ENCODE data around the gene MFAP2. TPM values are rescaled to one million over a fixed set of nuclear protein-coding genes. Genes with fewer than 3 reads are reported as not detected.

MFAP2 gene
- total RNA-seq, 1 donor from 2014 or later: 4.8 TPM

DNA sequence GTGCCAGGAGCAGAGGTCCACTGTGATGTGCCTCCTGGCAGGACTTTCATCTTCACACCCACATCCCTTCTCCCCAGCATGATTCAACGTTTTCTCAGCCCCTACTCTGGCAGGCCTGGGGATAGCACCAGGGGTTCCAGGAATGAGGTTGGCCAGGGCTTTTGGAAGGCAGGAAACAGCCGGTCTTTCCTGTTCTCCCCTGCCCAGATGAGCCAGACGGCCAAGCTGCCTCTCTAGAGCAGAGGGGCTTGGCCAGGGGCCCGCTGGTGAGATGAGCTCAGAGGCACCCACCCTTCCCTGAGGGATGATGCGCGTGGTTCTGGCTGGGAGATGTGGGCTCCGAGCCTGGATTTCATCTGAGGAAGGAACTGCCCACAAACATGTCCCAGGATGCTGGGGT lies 4.3 kb upstream of the MFAP2 start:
- DNase-seq (ENCODE audit: low spot score): no peak
- intact Hi-C loops (cut with DNase I): no loop called here

- DNase-seq (ENCODE audit: low spot score): no peak
- intact Hi-C loops (cut with DNase I): no loop called here
Observed at GRCh38 chr1:16983649-16984048, 3.2 kb upstream of the MFAP2 start.

DNA sequence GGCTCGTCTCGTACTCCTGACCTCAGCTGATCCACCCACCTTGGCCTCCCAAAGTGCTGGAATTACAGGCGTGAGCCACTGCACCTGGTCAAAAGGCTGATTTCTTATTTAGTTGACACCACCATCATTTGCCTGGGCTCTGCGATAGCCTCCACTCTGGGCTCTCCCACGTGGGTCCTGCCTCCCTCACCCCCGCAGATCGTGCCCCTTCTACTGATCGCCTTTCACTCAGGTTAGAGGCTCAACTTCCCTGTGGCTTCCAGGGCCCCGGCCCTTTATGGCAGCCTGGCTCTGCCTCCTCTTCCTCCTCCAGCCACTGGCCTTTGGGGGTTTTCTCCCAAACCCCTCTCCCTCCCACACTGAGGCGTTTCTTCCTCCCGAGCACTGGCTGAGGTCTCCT lies 2.5 kb upstream of the MFAP2 start:
- intact Hi-C loops (cut with DNase I): no loop called here

DNA sequence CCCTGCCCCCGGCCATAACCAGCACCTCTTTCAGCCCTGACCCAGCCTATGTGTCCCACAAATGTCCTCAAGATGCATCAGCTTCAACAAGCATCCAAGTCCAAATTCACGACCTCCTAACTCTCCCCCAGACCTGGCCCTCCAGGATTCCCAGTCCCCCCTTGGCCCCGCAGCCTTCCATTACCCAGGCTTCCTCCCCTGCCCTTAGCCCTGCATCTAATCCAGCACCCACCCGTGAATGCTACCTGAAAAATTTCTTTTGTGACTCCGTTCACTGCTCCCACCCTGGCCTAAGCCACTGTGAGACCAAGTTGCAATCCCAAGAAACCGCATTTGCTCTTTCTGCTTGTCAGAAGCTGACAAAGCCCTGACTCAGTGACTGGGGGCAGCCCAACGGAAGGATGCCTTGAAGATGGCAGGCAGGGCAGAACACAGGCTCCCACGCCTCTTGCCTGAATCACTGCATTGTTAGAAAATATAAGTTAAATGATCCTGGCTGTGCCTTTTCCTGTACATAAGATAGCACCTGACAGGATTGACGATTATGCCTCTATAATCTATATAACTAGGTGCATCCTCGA lies 939 bp upstream of the MFAP2 start:
- intact Hi-C loops (cut with DNase I): no loop called here
- DNase-seq (ENCODE audit: low spot score): no peak

More for the DNA sequence above, 2.5 kb upstream of the MFAP2 start:
- DNase-seq (ENCODE audit: low spot score): no peak

GRCh38 chr1:16979475-16980327 lies 719 bp downstream of the MFAP2 start:
- intact Hi-C loops (cut with DNase I): no loop called here
- DNase-seq (ENCODE audit: low spot score): no peak

DNA sequence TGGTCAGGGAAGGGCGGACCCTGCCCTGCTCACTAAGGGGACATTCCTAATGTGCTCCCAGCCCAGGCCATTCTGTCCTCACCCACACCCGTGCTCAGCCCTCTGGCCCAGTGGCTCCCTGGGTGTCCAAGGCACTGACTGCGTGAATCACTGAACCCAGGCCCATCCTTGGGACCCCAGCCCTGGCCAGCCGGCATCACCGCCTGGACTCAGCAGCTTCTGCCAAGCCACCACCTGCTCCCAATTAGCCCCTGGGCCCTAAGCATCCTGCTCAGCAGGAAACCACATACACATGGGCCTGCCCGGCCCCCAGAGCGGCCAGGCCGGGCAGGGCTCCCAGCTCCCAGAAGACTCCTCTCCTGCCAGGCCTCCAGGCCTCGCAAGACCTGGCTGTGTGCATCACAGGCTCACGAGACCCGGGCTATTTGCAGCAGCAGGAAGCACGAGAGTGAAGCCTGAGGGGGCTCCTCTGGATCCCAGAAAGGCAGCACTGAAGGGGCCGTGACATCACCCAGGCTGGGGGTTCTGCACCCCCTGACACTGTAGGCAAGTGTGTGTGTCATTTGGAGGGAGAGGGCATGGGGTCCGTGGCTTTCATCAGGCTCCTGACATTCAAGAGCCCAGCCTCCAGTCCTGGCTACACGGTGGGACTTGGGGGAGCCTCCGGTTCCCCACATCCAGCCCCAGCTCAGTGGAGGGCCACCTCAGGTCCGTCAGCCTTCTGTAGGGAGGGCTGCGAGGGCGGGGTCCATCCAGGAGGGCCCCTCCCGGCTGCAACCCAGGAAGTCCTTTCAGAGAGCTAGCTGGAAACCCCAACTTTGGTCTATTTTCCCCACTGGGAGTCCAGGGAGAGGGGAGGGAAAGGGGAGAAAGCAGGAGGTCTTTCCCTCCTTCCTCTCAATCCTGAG lies 1.6 kb downstream of the MFAP2 start:
- intact Hi-C loops (cut with DNase I): no loop called here
- DNase-seq (ENCODE audit: low spot score): no peak

- intact Hi-C loops (cut with DNase I): no loop called here
- DNase-seq (ENCODE audit: low spot score): no peak
Observed at GRCh38 chr1:16978139-16978538, 2.3 kb downstream of the MFAP2 start.

DNA sequence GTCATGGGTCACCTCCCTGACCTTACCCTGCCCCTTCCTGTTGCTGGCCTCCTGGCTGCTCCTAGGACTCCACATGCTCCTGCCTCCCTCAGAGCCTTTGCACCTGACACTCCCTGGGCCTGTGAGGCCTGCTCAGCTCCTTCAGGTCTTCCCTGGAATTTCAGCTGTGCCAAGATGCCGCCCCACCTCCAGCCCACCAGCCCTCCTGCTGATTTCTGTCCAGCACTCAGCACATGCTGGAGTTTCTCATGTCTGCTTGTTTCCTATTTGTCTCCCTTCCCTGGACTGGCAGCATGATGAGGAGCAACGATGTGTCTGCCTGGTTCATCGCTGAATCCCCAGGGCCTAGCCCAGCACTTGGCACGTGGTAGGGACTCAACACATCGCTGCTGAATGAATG lies 3.0 kb downstream of the MFAP2 start:
- no peak for DNase-seq (ENCODE audit: low spot score)
- intact Hi-C loops (cut with DNase I): no loop called here

- intact Hi-C loops (cut with DNase I): no loop called here
Observed at GRCh38 chr1:16976966-16977365, 3.5 kb downstream of the MFAP2 start.

DNA sequence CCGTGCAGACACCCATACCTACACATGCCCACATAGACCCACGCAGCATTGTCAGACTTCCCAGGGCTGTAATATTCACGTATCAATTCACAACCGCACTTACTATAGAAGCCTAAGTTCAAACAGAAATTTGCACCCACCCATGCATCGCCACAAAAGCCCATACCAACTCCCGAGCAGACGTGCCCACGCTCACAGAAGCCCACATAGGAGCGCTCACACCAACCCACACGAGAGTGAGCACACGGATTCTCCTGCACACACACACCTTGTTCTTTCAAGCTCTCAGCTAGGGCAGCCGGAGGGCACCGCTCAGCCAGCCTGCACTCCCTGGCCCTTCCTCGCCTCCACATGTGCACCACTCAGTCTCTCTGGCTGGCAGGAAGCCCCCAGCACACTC lies 4.6 kb downstream of the MFAP2 start:
- intact Hi-C loops (cut with DNase I): no loop called here
- DNase-seq (ENCODE audit: low spot score): no peak

More at GRCh38 chr1:16976966-16977365, 3.5 kb downstream of the MFAP2 start:
- no peak for DNase-seq (ENCODE audit: low spot score)

GRCh38 chr1:16975211-16975610 lies 5.2 kb downstream of the MFAP2 start:
- intact Hi-C loops (cut with DNase I): no loop called here
- no peak for DNase-seq (ENCODE audit: low spot score)

- intact Hi-C loops (cut with DNase I): no loop called here
Observed at GRCh38 chr1:16973215-16973614, 7.2 kb downstream of the MFAP2 start.

DNA sequence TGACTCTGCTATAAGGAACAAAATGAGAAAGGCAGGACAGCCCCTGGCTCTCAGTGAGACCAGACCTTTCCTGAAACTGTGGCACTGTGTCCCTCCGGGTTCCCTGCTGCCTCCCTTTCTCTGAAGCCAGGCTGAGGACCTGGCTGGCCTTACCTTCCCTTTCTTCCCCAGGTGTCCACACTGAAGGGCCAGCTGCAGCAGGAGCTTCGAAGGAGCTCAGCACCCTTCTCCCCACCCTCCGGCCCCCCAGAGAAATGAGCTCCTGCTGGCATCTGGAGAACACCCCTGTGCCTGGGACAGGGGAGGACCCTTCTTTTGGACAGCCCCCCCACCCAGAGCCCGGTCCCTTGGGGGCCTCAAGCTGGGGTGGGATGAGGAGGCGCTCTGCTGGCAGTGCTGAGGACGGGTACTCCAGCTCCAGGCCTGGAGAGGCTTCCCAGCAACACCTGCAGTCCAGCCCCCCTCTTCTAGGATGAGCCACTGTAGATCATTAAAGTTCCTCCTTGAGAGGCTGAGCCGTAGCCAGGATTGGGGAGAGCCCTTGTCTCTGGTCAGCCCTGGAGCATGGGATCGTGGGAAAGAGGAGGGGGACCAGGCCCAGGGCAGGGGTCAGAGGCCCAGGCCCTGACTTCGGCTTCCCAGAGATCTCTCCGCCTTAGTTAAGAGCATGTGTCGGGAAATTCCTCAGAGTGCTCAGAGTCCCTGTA lies 8.1 kb downstream of the MFAP2 start:
- intact Hi-C loops (cut with DNase I): no loop called here
- DNase-seq (ENCODE audit: low spot score): no peak

More at GRCh38 chr1:16973215-16973614, 7.2 kb downstream of the MFAP2 start:
- no peak for DNase-seq (ENCODE audit: low spot score)

GRCh38 chr1:16971341-16972188 lies 8.9 kb downstream of the MFAP2 start:
- intact Hi-C loops (cut with DNase I): no loop called here
- DNase-seq (ENCODE audit: low spot score): no peak

DNA sequence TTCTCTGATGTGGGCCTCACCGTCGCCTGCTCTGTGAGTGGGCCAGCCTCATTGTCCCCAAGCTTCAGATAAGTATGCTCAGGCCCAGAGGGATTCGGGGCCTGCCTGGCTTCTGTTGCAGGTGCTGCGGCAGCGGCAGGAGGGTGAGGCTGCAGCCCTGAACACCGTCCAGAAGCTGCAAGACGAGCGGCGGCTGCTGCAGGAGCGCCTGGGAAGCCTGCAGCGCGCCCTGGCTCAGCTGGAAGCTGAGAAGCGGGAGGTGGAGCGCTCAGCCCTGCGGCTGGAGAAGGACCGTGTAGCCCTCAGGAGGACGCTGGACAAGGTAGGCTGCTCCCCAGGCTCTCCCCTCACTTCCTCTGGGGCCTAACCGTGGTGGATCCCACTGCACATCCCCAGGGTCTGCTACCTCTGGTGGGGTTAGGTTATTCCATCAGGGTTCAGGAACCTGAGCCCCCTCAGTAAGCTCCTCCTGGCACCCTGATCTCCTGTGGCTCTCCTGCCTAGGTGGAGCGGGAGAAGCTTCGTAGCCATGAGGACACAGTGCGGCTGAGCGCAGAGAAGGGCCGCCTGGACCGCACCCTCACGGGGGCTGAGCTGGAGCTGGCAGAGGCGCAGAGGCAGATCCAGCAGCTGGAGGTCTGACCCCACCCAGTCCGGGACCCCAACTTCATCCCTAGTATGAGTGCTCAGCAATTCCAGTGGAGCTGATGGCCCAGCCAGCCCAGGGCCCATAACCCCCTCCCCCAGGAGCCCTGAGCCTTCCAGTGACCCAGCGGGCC lies 10.1 kb downstream of the MFAP2 start:
- intact Hi-C loops (cut with DNase I): no loop called here
- no peak for DNase-seq (ENCODE audit: low spot score)

DNA sequence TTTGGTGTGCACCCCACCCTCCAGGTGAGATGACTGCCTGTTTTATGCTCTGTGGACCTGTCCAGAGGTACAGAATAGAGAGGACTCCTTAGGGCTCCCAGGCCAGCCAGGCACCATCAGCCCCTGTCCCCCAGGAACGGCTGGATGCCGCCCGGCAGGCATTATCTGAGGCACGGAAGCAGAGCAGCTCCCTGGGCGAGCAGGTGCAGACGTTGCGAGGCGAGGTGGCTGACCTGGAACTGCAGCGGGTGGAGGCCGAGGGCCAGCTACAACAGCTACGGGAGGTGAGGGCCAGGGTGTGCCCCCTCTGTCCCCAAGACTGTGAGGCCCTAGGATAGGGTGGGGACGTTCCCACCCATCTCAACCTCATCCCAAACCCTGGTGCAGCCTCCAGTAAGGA lies 10.8 kb downstream of the MFAP2 start:
- intact Hi-C loops (cut with DNase I): loop anchor here (5.0 kb wide), 1 partner anchor 43 kb away; the partner anchor contains the start of gene ATP13A2

GRCh38 chr1:16969057-16969611 lies 11.3 kb downstream of the MFAP2 start:
- no peak for DNase-seq (ENCODE audit: low spot score)
- intact Hi-C loops (cut with DNase I): loop anchor here (5.0 kb wide), 1 partner anchor 43 kb away; the partner anchor contains the start of gene ATP13A2

More for the DNA sequence above, 10.8 kb downstream of the MFAP2 start:
- no peak for DNase-seq (ENCODE audit: low spot score)
